Colonic mucosa (tissue), 4 donors: ENCODE data around the gene VDAC2. TPM values are rescaled to one million over a fixed set of nuclear protein-coding genes. Genes with fewer than 3 reads are reported as not detected.

Experiments
- DNase-seq: peaks from one replicate; pipeline ENCODE4 v3.0.0-alpha.2; 2020
- H3K27ac ChIP-seq: fragments of 200-600 bp; one replicate; pipeline ENCODE4 v1.8.0; 2021
- H3K27me3 ChIP-seq: fragments of 200-600 bp; one replicate; pipeline ENCODE4 v1.8.0; 2021
- H3K36me3 ChIP-seq: fragments of 200-600 bp; one replicate; pipeline ENCODE4 v1.8.0; 2021
- H3K4me1 ChIP-seq: fragments of 200-600 bp; one replicate; pipeline ENCODE4 v1.8.0; 2021; ENCODE audit warnings: mild to moderate bottlenecking
- H3K4me3 ChIP-seq: fragments of 200-600 bp; one replicate; pipeline ENCODE4 v1.8.0; 2021
- H3K9ac ChIP-seq, 2 donors: one replicate each; pipeline ENCODE4 v1.7.0; 2013; ENCODE audit warnings: control low read depth in 2 of 2, low read depth in 2 of 2, low read length in 2 of 2
- H3K9me3 ChIP-seq: fragments of 200-600 bp; one replicate; pipeline ENCODE4 v1.8.0; 2021
- intact Hi-C: fragments of 100-400 bp; cut with DNase I; formaldehyde crosslinking; loops from one replicate; pipeline ENCODE4 v1.14.1; 2022
- total RNA-seq, 2 donors: library from RNA; stranded (reverse); fragmentation: NEBNext Ultra II Directional in 1 of 2; extraction: Animal tissue kit (Norgen Biotek cat#: 25700) in 1 of 2; gene quantifications; one replicate each; pipeline ENCODE4 v1.2.1, GENCODE V29; 2021
- TF ChIP-seq, protein P1 (sequence below): fragments of 200-600 bp; IDR thresholded peaks from one replicate; pipeline ENCODE4 v1.8.0; 2022; ENCODE audit warnings: antibody characterized with exemption, mild to moderate bottlenecking
- donor health status: healthy.
- donor health status: DM: no; HTN: no; CAD: no.
- donor health status: DM: no; HTN: no; CAD: no.

The VDAC2 gene
- total RNA-seq, 2 donors from 2014 or later: 314 to 430 TPM

DNA sequence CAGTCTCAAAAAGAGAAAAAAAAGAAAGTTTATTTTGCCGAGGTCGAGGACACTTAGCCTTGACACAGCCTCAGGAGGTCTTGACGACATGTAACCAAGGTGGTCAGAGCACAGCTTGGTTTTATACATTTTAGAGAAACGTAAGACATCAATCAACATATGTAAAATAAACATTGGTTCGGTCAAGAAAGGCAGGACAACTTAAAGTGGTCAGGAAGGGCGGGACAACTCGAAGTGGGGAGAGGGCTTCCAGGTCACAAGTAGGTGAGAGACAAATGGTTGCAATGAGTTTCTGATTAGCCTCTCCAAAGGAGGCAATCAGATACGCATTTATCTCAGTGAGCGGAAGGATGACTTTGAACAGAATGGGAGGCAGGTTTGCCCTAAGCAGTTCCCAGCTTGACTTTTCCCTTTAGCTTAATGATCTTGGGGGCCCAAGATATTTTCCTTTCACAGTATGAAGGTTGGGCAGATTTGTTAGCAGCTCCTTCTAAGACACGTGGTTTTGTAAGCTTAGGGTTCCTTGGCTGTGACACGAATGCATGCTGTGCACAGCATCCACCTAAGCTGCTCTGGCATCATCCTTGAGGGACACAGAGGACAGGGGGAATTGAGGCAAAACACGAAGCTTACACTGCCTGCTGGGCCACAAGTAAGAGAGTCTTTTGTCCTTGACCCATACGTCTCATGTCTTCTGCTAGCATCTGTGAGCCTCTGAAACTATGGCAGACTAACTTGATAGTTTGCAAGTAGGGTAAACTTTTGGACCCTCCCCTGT, 3.3 kb upstream of the VDAC2 start:
- Histone ChIP-seq H3K27ac (no peak overlapping the region), H3K4me1 (peaks cover 5% of the 10 kb centered on the region), H3K9me3 (no peaks in the 10 kb centered on the region), H3K9ac (no peak overlapping the region), H3K27me3 (no peaks in the 10 kb centered on the region), H3K36me3 (no peaks in the 10 kb centered on the region), H3K4me3 (no peak overlapping the region)
- DNase-seq: no peak
- TF ChIP-seq, protein P1, sequence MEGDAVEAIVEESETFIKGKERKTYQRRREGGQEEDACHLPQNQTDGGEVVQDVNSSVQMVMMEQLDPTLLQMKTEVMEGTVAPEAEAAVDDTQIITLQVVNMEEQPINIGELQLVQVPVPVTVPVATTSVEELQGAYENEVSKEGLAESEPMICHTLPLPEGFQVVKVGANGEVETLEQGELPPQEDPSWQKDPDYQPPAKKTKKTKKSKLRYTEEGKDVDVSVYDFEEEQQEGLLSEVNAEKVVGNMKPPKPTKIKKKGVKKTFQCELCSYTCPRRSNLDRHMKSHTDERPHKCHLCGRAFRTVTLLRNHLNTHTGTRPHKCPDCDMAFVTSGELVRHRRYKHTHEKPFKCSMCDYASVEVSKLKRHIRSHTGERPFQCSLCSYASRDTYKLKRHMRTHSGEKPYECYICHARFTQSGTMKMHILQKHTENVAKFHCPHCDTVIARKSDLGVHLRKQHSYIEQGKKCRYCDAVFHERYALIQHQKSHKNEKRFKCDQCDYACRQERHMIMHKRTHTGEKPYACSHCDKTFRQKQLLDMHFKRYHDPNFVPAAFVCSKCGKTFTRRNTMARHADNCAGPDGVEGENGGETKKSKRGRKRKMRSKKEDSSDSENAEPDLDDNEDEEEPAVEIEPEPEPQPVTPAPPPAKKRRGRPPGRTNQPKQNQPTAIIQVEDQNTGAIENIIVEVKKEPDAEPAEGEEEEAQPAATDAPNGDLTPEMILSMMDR: no peak
- intact Hi-C loops: no loop called here

DNA sequence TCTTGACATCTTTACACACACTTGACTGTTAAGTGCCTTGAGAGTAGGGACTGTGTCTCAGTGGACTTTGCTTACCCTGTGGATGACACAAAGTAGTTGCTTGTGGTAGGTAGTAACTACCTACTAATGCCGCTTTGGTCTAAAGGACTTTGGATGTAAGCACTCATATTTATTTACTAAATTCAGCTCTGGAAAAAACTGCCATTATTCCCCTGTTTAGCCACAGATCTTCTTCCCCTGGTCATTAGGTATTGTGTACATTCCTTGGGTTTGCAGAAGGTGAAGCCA, 2.8 kb upstream of the VDAC2 start:
- DNase-seq: no peak
- Histone ChIP-seq H3K9me3 (no peaks in the 10 kb centered on the region), H3K9ac (no peak overlapping the region), H3K4me3 (no peak overlapping the region), H3K4me1 (peaks cover 5% of the 10 kb centered on the region), H3K27me3 (no peaks in the 10 kb centered on the region), H3K36me3 (no peaks in the 10 kb centered on the region), H3K27ac (no peak overlapping the region)
- intact Hi-C loops: no loop called here
- TF ChIP-seq, protein P1: no peak

DNA sequence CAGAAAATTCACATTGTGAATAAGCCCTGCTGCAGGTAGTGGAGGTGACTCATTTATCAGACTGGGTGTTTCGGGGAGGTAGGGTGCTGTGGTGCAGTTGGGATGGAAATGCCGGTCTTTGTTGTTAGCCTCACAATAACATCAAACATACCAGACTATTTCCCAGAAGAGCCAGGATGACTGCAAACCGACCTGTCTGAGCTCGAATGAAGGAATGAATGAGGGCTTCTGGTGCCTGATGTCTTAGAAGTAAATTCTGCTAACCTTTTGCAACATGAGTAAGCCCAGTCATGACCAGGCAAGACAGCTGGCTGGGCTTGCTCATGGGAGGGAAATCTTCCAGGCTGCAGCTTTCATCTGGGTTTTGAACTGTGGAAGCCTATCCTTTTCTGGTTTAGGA, 2.4 kb upstream of the VDAC2 start:
- Histone ChIP-seq H3K9me3 (no peaks in the 10 kb centered on the region), H3K4me1 (peaks cover 5% of the 10 kb centered on the region), H3K4me3 (no peak overlapping the region), H3K36me3 (no peaks in the 10 kb centered on the region), H3K27ac (no peak overlapping the region), H3K9ac (no peak overlapping the region), H3K27me3 (no peaks in the 10 kb centered on the region)
- intact Hi-C loops: no loop called here
- TF ChIP-seq, protein P1: no peak
- no peak for DNase-seq

DNA sequence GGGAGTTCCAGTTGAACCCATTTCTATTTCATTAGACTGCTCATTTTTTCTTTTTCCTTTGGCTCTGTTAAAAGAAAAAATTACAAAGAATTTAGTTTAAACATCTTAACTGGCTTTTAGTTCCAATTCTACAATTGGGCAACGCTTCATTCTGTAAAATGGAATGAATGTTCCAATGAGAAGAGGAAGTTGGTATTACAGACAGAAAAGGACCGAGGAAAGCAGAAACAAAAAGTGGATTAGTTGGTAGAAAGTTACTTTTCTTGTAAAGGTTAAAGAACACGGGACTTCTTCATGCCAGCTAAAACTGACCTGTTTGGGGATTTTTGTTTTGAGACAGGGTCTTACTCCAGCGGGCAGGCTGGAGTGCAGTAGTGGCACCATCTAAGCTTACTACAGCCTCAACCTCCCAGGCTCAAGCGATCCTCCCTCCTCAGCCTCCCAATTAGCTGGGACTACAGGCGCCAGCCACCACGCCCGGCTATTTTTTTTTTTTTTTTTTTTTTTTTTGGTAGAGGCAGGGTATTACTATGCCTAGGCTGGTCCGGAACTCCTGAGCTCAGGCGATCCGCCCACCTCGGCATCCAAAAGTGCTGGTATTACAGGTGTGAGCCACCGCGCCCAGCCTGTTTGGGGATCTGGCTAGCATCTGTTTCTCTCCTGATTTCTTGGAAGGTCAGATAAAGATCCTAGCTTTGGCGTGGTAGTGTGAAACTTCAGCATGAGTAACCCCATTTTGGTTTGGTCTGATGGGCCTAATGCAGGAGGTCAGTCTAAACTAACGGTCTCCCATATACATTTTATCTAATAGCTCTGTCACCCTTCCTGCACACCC, 1.3 kb upstream of the VDAC2 start:
- Histone ChIP-seq H3K27me3 (no peaks in the 10 kb centered on the region), H3K27ac (peak overlapping the region; percentile 95), H3K9ac (peak overlapping the region; percentile 98 to 99), H3K9me3 (no peaks in the 10 kb centered on the region), H3K36me3 (no peaks in the 10 kb centered on the region), H3K4me1 (peaks cover 5% of the 10 kb centered on the region), H3K4me3 (peak overlapping the region; percentile 86)
- TF ChIP-seq, protein P1: no peak
- intact Hi-C loops: no loop called here
- peak; percentile 40 for DNase-seq

DNA sequence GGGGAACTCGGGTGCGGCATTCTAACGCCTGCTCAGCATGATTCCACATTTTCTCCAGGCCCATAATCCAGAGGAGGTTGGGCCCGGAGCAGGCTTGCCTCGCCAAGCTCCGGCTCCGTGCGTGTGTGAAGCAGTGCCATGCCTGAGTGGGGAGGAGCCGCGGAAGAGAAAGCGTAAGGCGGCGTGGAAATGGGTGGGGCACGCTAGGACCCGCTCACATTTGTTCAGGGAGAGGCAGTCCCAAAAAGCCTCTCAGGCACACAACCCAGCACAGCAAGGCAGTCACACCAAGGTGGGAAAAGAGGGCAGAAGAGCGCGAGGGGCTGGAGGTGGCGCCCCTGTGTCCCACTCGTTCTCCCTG, 695 bp upstream of the VDAC2 start:
- peak overlapping the region; percentile 98 to 99 for H3K9ac ChIP-seq
- peak overlapping the region; percentile 95 for H3K27ac ChIP-seq
- H3K36me3 ChIP-seq: peaks cover 2% of the 10 kb centered on the region
- DNase-seq: peak; percentile 71
- TF ChIP-seq, protein P1: no peak
- H3K4me3 ChIP-seq: peak overlapping the region; percentile 86
- no peaks in the 10 kb centered on the region for H3K27me3 ChIP-seq
- H3K4me1 ChIP-seq: peaks cover 5% of the 10 kb centered on the region
- H3K9me3 ChIP-seq: no peaks in the 10 kb centered on the region
- intact Hi-C loops: no loop called here
